Keratinocyte (primary cell): ENCODE data around the gene SFMBT2.

Experiments used
- CTCF ChIP-seq, 3 experiments: IDR thresholded peaks in 1 of 3; conservative IDR thresholded peaks in 1 of 3; optimal IDR thresholded peaks in 1 of 3; 2 replicates in 2 of 3; 3 replicates in 1 of 3; pipeline versions ENCODE3 to v1.5.1; 2011; ENCODE audit warnings: low read length in 3 of 3, mild to moderate bottlenecking in 3 of 3, moderate library complexity in 2 of 3, control low read depth in 1 of 3, inconsistent platforms in 1 of 3; ENCODE audit not compliant: insufficient read depth in 2 of 3; ENCODE audit errors: extremely low read depth in 1 of 3
- EZH2 ChIP-seq: IDR thresholded peaks from one replicate; pipeline ENCODE4 v1.6.1; 2012; ENCODE audit warnings: inconsistent platforms, mild to moderate bottlenecking, low read length, moderate library complexity

- TF ChIP-seq CTCF (optimal IDR thresholded peaks at IDR 0.05 in 1 of 3, IDR thresholded peaks at IDR 0.05 in 1 of 3, conservative IDR thresholded peaks at IDR 0.05 in 1 of 3; ENCODE audit: extremely low read depth in 1 of 3, insufficient read depth in 2 of 3, low read length in 3 of 3), result no peak
- no peak for TF ChIP-seq EZH2
Observed at GRCh38 chr10:7458556-7458955, 47.7 kb upstream of the SFMBT2 start.
